Thyroid gland (tissue), 4 donors: ENCODE results near the gene DLK2.

Experiments used
- POLR2A ChIP-seq, 2 donors: fragments of 450-650 bp; IDR thresholded peaks; one replicate each; pipeline ENCODE4 v1.6.1; 2017; ENCODE audit warnings: antibody characterized with exemption in 2 of 2, mild to moderate bottlenecking in 2 of 2, moderate library complexity in 1 of 2
- TF ChIP-seq, protein P1 (sequence below), 6 experiments: fragments of 200-600 bp in 3 of 6; fragments of 450-650 bp in 3 of 6; sonication (generic) in 3 of 6; IDR thresholded peaks; one replicate each; pipeline ENCODE4 v1.5.1; 2016 to 2019; ENCODE audit warnings: antibody characterized with exemption in 6 of 6, mild to moderate bottlenecking in 2 of 6, inconsistent platforms in 1 of 6, moderate library complexity in 1 of 6

GRCh38 chr6:43496370-43497128 lies 41.2 kb upstream of the DLK2 start:
- TF ChIP-seq, protein P1, sequence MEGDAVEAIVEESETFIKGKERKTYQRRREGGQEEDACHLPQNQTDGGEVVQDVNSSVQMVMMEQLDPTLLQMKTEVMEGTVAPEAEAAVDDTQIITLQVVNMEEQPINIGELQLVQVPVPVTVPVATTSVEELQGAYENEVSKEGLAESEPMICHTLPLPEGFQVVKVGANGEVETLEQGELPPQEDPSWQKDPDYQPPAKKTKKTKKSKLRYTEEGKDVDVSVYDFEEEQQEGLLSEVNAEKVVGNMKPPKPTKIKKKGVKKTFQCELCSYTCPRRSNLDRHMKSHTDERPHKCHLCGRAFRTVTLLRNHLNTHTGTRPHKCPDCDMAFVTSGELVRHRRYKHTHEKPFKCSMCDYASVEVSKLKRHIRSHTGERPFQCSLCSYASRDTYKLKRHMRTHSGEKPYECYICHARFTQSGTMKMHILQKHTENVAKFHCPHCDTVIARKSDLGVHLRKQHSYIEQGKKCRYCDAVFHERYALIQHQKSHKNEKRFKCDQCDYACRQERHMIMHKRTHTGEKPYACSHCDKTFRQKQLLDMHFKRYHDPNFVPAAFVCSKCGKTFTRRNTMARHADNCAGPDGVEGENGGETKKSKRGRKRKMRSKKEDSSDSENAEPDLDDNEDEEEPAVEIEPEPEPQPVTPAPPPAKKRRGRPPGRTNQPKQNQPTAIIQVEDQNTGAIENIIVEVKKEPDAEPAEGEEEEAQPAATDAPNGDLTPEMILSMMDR (IDR thresholded peaks at IDR 0.05) = peak in 2 of 6 experiments; percentile 16 to 30
- no peak for TF ChIP-seq POLR2A (IDR thresholded peaks at IDR 0.05)
